Measurements from ENCODE around the gene CEP72. TPM values are rescaled to one million over a fixed set of nuclear protein-coding genes. Genes with fewer than 3 reads are reported as not detected.
"Not testable (repeated sequence)": the region's sequence is repeated elsewhere in the genome, so short reads cannot be mapped to it uniquely, and the experiment has no call there.

The CEP72 gene
- total RNA-seq, 1 donor from 2014 or later, result 20.1 TPM

- intact Hi-C loops (cut with DNase I); H3K4me1 ChIP-seq; H3K4me3 ChIP-seq; H3K9me3 ChIP-seq; DNase-seq (ENCODE audit: extremely low spot score in 2 of 2); H3K36me3 ChIP-seq; H3K27ac ChIP-seq; H3K27me3 ChIP-seq: not testable (repeated sequence)
These were observed 70.1 kb downstream of the CEP72 start for GRCh38 chr5:682216-682615.

DNA sequence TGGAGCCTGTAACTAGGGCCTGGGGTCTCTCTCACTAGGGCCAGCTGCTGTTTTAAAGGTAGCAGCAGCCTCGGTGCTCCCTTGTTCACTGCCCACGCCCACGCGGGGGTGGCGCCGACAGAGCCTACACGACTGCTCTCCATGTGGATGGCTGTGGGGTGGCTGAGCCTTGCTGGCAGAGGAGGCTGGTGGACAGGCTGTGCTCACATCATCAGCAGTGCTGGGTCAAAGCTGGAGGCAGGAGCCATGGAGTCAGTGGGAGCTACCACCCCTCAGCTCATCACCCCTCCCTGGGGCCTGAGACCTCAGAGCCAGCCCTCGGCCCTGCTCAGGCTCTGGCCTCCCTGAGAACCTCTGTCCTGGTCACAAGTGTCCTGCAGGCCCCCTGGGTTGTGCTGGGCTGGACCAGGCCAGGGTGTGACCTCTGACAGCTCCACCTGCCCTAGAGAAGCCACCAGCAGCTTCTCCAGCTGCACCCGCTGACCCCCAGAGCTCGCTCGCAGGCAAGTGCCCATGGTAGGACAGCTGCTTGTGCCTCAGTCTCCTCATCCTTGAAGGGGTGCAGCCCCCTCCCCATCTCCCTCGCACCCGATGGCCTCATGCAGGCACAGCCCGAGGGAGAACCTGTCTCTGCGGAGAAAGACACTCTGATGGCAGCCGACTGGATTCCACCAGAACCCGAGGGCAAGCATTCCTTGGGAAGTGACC lies 70.7 kb downstream of the CEP72 start:
- H3K4me3 ChIP-seq; H3K36me3 ChIP-seq; H3K27me3 ChIP-seq; intact Hi-C loops (cut with DNase I); H3K9me3 ChIP-seq; H3K4me1 ChIP-seq; H3K27ac ChIP-seq: not testable (repeated sequence)
- DNase-seq (ENCODE audit: extremely low spot score in 2 of 2), result peak in 1 of 2 donors; percentile 74

DNA sequence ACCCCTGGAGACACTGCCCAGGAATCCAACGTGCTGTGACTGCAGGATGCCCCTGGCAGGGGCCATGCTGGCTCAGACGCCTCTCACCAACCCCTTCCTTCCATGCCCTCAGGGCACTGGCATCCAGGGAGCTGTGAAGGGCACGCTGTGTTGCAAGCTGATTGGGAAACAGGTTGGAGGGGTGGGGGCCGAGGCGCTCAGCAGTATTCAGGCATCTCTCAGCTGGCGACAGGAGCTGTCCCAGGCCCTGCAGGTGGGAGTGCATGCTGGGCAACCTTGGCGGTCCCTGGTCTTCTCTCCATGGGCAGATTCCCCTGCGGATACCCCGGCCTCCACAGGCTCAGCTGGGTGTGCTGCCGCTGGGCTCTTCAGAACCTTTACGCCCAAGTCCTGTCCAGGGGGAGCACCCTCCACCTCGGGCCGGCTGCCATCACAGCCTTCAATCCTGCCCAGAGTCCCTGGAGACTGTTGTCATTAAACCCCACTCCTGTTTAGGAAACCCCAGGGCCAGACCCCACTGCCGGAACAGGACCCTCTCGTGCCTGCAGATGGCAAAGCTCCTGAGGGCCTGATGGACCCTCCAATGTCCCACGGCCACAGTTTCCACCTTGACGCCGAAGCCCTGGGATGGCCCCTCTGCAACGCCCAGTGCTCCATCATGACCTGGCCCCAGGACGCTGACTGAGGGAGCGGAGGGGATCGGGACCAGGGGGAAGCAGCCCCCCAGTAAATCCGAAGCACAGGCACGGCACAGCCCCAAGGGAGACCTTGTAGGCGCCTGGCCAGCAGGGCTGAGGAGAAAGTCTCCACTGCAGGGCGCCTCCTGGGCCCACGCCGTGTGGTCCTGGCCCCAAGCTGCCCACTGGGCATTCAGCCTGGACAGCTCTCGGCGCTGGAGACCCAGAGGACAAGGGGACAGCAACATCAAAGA lies 71.7 kb downstream of the CEP72 start:
- no peaks in the 10 kb centered on the region for H3K27me3 ChIP-seq
- no peaks in the 10 kb centered on the region for H3K4me1 ChIP-seq
- intact Hi-C loops (cut with DNase I), result no loop called here
- DNase-seq (ENCODE audit: extremely low spot score in 2 of 2), result peak in 1 of 2 donors; percentile 80
- no peaks in the 10 kb centered on the region for H3K9me3 ChIP-seq
- no peaks in the 10 kb centered on the region for H3K36me3 ChIP-seq
- TF ChIP-seq, protein P1, sequence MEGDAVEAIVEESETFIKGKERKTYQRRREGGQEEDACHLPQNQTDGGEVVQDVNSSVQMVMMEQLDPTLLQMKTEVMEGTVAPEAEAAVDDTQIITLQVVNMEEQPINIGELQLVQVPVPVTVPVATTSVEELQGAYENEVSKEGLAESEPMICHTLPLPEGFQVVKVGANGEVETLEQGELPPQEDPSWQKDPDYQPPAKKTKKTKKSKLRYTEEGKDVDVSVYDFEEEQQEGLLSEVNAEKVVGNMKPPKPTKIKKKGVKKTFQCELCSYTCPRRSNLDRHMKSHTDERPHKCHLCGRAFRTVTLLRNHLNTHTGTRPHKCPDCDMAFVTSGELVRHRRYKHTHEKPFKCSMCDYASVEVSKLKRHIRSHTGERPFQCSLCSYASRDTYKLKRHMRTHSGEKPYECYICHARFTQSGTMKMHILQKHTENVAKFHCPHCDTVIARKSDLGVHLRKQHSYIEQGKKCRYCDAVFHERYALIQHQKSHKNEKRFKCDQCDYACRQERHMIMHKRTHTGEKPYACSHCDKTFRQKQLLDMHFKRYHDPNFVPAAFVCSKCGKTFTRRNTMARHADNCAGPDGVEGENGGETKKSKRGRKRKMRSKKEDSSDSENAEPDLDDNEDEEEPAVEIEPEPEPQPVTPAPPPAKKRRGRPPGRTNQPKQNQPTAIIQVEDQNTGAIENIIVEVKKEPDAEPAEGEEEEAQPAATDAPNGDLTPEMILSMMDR (IDR thresholded peaks at IDR 0.05), result no peak
- TF ChIP-seq POLR2AphosphoS5 (IDR thresholded peaks at IDR 0.05; ENCODE audit: insufficient read depth in 1 of 2, low read depth in 1 of 2), result no peak
- no peak for TF ChIP-seq POLR2A (IDR thresholded peaks at IDR 0.05)
- no peak overlapping the region for H3K4me3 ChIP-seq
- no peak overlapping the region for H3K27ac ChIP-seq

GRCh38 chr5:684751-685216 lies 72.6 kb downstream of the CEP72 start:
- Histone ChIP-seq H3K4me3 (no peak overlapping the region), H3K27ac (no peak overlapping the region), H3K36me3 (no peaks in the 10 kb centered on the region), H3K27me3 (no peaks in the 10 kb centered on the region), H3K4me1 (no peaks in the 10 kb centered on the region), H3K9me3 (no peaks in the 10 kb centered on the region)
- DNase-seq (ENCODE audit: extremely low spot score in 2 of 2), result no peak
- intact Hi-C loops (cut with DNase I), result no loop called here
- no peak for TF ChIP-seq POLR2A (IDR thresholded peaks at IDR 0.05)
- no peak for TF ChIP-seq POLR2AphosphoS5 (IDR thresholded peaks at IDR 0.05; ENCODE audit: insufficient read depth in 1 of 2, low read depth in 1 of 2)
- TF ChIP-seq, protein P1 (IDR thresholded peaks at IDR 0.05), result no peak

DNA sequence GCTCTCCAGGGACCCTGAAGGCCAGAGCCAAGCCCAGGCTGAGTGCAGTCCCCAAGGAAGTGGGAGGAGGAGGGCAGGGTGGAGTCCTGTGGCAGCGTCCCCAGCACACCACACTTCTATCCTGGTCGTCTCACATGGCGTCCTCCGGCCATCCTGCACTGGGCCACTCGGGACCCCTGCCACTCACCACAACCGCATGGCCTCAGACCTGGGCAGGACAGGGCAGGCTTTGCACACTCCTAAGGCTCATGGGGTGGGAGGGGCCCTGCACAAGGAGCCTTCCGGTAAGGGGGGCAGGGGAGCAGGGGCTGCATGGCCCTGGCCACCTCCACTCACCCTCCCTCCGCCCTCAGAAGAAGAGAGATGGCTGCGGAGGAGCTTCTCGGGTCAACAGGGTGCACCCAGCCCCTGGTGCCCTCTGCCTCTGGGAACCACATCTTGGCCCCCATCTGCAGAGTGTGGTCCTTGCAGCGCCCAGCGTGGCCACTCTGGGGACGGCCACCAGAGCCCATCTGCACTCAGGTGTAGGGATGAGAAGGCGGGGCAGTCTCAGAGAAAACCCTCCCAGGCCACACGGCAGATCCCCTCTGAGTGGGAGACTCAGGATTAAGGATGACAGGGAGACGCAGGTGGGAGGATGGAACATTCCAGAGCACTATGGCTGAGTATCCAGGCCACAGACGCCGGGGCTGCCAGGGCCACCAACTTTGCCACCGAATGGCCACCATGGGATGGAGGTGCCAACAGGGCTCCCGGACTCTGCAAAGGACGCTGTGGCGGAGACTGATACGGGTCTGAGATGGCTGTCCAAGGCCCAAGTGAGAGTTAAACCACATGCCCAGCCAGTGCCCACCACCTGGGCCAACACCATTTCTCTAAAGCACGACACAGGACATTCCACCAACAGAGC lies 73.4 kb downstream of the CEP72 start:
- H3K27ac ChIP-seq, result no peak overlapping the region

DNA sequence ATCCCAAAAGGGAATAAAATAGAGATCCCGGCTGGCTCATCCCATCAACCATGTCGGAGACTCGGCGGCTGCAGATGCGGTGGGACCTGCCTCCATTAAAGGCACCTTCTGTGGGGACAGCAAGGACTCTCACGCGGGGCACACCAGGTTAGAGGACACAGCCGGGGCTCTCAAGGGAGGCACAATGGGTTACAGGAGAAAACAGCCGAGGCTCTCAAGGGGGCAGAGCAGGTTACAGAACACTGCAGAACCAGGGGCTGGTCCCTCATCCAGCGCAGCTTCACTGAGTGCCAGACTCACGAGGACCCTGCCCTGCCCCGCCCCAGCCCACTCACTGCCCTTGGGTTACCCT lies 74.0 kb downstream of the CEP72 start:
- H3K36me3 ChIP-seq; intact Hi-C loops (cut with DNase I); DNase-seq (ENCODE audit: extremely low spot score in 2 of 2); H3K9me3 ChIP-seq; H3K4me1 ChIP-seq; H3K4me3 ChIP-seq; H3K27ac ChIP-seq; H3K27me3 ChIP-seq: not testable (repeated sequence)

More for the DNA sequence above, 73.4 kb downstream of the CEP72 start:
- TF ChIP-seq POLR2A (IDR thresholded peaks at IDR 0.05) (no peak), POLR2AphosphoS5 (IDR thresholded peaks at IDR 0.05; ENCODE audit: insufficient read depth in 1 of 2, low read depth in 1 of 2) (no peak)
- Histone ChIP-seq H3K27me3 (no peaks in the 10 kb centered on the region), H3K36me3 (no peaks in the 10 kb centered on the region), H3K4me3 (no peak overlapping the region), H3K4me1 (no peaks in the 10 kb centered on the region), H3K9me3 (no peaks in the 10 kb centered on the region)
- intact Hi-C loops (cut with DNase I), result no loop called here
- peak in 1 of 2 donors; percentile 83 for DNase-seq (ENCODE audit: extremely low spot score in 2 of 2)

- H3K27me3 ChIP-seq; H3K36me3 ChIP-seq; H3K9me3 ChIP-seq; H3K27ac ChIP-seq; H3K4me3 ChIP-seq; intact Hi-C loops (cut with DNase I); H3K4me1 ChIP-seq: not testable (repeated sequence)
- DNase-seq (ENCODE audit: extremely low spot score in 2 of 2), result peak in 1 of 2 donors; percentile 47
These were observed 74.8 kb downstream of the CEP72 start for GRCh38 chr5:686936-687335.

GRCh38 chr5:688348-689010 lies 76.3 kb downstream of the CEP72 start:
- H3K9me3 ChIP-seq; H3K27ac ChIP-seq; H3K36me3 ChIP-seq; H3K4me3 ChIP-seq; intact Hi-C loops (cut with DNase I); H3K27me3 ChIP-seq: not testable (repeated sequence)
- H3K4me1 ChIP-seq, result peaks cover 10% of the 10 kb centered on the region
- peak in 1 of 2 donors; percentile 58 for DNase-seq (ENCODE audit: extremely low spot score in 2 of 2)

DNA sequence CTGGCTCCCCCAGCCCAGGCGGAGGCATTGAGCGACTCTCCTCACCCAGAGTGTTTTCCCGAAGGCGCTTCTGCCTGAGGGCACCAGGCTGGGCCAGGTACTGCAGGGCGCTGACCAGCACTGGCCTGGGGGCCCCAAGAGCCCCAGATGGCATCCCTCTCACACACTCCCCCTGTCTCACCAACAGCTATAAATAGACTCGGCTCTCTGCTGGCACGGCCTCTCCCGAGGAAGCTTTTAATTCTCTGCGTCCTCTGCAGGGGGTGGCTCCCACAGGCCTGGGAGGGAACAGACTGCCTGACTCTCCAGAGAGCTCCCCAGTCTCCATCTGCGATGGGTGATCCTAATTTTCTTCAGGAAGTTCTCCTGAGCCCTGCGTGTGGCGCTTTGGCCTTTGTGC lies 78.2 kb downstream of the CEP72 start:
- DNase-seq (ENCODE audit: extremely low spot score in 2 of 2); H3K4me3 ChIP-seq; intact Hi-C loops (cut with DNase I); H3K27me3 ChIP-seq; H3K9me3 ChIP-seq; H3K27ac ChIP-seq; H3K36me3 ChIP-seq: not testable (repeated sequence)
- H3K4me1 ChIP-seq, result peaks cover 10% of the 10 kb centered on the region
